Pancreas (tissue), 10 donors: ENCODE measurements around the gene NKX1-1. TPM values are rescaled to one million over a fixed set of nuclear protein-coding genes. Genes with fewer than 3 reads are reported as not detected.

Experiments
- ATAC-seq, 4 donors: fragments of 200-7000 bp; cut with Tn5 transposase; one replicate each; pipeline versions ENCODE4 v1.8.0 to v1.9.1; 2020; ENCODE audit warnings: mild to moderate bottlenecking in 4 of 4, moderate library complexity in 4 of 4
- DNase-seq, 6 donors: peaks; one replicate each; pipeline ENCODE4 v3.0.0-alpha.2; 2020
- FAIRE-seq: peaks from 2 replicates; lab custom pipeline; 2012; peaks lifted over from hg19 to GRCh38; lab: Jason Lieb, UNC
- H3K27ac ChIP-seq, 4 donors: fragments of 200-600 bp; sonication (generic); 1 replicate in 3 of 4; 2 replicates in 1 of 4; pipeline versions ENCODE4 v1.5.0 to v1.8.0; 2020
- H3K27me3 ChIP-seq, 4 donors: fragments of 200-600 bp; one replicate each; pipeline ENCODE4 v1.8.0; 2021
- H3K36me3 ChIP-seq, 3 donors: fragments of 200-600 bp; sonication (generic) in 1 of 3; one replicate each; pipeline versions ENCODE4 v1.5.0 to v1.8.0; 2020 to 2021
- H3K4me1 ChIP-seq, 3 donors: fragments of 200-600 bp; one replicate each; pipeline ENCODE4 v1.8.0; 2021
- H3K4me3 ChIP-seq, 4 donors: fragments of 200-600 bp; sonication (generic) in 2 of 4; one replicate each; pipeline versions ENCODE4 v1.5.0 to v1.8.0; 2020 to 2021
- H3K9me3 ChIP-seq, 4 donors: fragments of 200-600 bp; one replicate each; pipeline ENCODE4 v1.8.0; 2021
- CTCF ChIP-seq, 4 donors: fragments of 200-600 bp; sonication (generic) in 3 of 4; IDR thresholded peaks; one replicate each; pipeline versions ENCODE4 v1.5.0 to v1.8.0; 2021; ENCODE audit warnings: antibody characterized with exemption in 4 of 4
- whole genome bisulfite sequencing, 2 donors: extraction: QIAGEN DNeasy Blood & Tissue Kit; methylation state at CpG; one replicate each; pipeline ENCODE4 v1.1.7; 2013; 5-methylcytosine and 5-hydroxymethylcytosine counted together
- intact Hi-C, 3 donors: fragments of 100-400 bp; cut with DNase I; formaldehyde crosslinking; loops; one replicate each; pipeline versions ENCODE4 v1.11.1 to v1.14.2; 2022
- polyA plus RNA-seq, 2 donors: library from polyadenylated mRNA; stranded (reverse); fragments of 200-250 nt; gene quantifications; one replicate each; pipeline ENCODE4 v1.2.3, GENCODE V29; 2013
- total RNA-seq, 6 donors: library from RNA; stranded (reverse); fragmentation: NEBNext Ultra II Directional in 4 of 6; extraction: Animal tissue kit (Norgen Biotek cat#: 25700) in 4 of 6; gene quantifications; one replicate each; pipeline versions ENCODE4 v1.2.1 to v1.2.4, GENCODE V29; 2021 to 2023
- donor health status: healthy with polysubstance abuse.
- donor health status: DM: no; HTN: no; CAD: no; lungs with moderate emphysema.
- donor health status: DM: no; HTN: no; CAD: no.
- donor health status: control.
- donor health status: control.
- donor health status: Bipolar disorder and iron deficiency.
- donor health status: DM: yes; HTN: yes; CAD: no.
- donor health status: DM: no; HTN: no; CAD: no.
- donor health status: DM: no; HTN: no; CAD: no.
- donor health status: DM: yes; HTN: yes; CAD: no.

NKX1-1 gene
- total and polyA plus RNA-seq, 8 donors, result not detected

- Histone ChIP-seq H3K9me3 (no peaks in the 10 kb centered on the region), H3K36me3 (peaks cover 0 to 2% (median 0%) of the 10 kb centered on the region in 3 donors), H3K4me3 (no peak overlapping the region), H3K27ac (no peak overlapping the region), H3K27me3 (no peaks in the 10 kb centered on the region), H3K4me1 (no peaks in the 10 kb centered on the region)
- DNase-seq, result peak in 3 of 6 donors; percentile 42 to 68 (median 53)
- FAIRE-seq, result no peak
- no peak for TF ChIP-seq CTCF (IDR thresholded peaks at IDR 0.05)
- intact Hi-C loops, result no loop called here
- 79 to 87% methylated on average over 29 of the region's 29 CpGs for WGBS, 2 donors
- peak; percentile 10 to 42 (median 36) for ATAC-seq
Measured at GRCh38 chr4:1370321-1371124, 35.7 kb downstream of the NKX1-1 start.

DNA sequence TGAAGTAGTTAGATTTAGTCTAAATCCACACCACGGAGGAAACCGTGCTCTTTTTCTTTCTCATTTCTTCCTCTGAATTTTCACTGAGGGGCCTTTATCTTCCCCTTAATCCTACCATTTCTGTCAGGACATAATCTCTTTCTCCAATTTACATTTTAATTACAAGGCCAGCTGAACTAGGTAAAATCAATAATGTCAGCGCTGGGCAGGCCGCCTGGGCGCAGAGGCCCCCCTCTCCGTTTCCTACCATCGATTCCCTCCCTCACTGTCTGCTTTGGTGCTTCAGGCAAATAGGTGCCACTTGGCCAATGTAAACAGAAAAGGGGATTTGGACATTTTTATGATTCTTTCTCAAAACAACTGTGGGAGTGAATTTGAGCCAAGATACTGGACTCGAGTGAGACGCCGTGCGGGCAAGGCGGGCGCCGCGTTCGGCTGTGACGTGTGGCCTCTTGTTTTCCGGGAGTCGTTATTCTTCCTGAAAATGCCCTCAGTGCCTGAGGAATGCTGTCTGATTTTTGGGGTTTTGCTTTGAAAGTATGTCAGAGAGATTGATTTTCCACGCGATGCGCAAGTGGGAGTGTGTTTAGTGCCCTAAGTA, 36.7 kb downstream of the NKX1-1 start:
- Histone ChIP-seq H3K9me3 (no peaks in the 10 kb centered on the region), H3K4me1 (no peaks in the 10 kb centered on the region), H3K27ac (peak overlapping the region in 2 of 4 donors; percentile 0 to 22), H3K36me3 (no peaks in the 10 kb centered on the region), H3K27me3 (no peaks in the 10 kb centered on the region), H3K4me3 (peak overlapping the region in 1 of 4 donors; percentile 3)
- intact Hi-C loops, result no loop called here
- TF ChIP-seq CTCF (IDR thresholded peaks at IDR 0.05), result no peak
- ATAC-seq, result peak; percentile 27 to 67 (median 40)
- peak in 1 of 6 donors; percentile 47 for DNase-seq
- WGBS, 2 donors, result 62 to 63% methylated on average over 22 of the region's 22 CpGs
- no peak for FAIRE-seq

DNA sequence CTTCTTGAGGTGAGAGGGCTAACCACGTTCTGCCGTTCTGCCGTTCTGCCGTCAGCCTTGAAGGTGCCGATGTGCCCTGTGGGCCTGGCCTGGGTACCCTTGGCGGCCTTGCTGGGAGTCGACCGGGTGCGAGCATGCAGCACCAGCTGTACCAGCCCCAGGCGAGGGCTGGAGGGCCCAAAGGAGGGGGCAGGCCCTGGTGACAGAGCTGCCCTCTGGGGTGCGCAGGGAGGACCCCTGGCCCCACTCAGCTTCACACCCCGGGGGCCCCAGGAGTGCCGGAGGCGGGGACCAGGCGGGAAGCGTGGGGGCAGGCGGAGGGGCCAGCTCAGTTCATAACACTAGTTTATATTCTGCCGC, 37.2 kb downstream of the NKX1-1 start:
- WGBS, 2 donors, result 69 to 75% methylated on average over 18 of the region's 18 CpGs
- intact Hi-C loops, result no loop called here
- ATAC-seq (peak in 3 of 4 donors; percentile 5 to 25 (median 9)), FAIRE-seq (no peak), DNase-seq (peak in 1 of 6 donors; percentile 76)
- Histone ChIP-seq H3K4me1 (no peaks in the 10 kb centered on the region), H3K9me3 (no peaks in the 10 kb centered on the region), H3K36me3 (no peaks in the 10 kb centered on the region), H3K4me3 (no peak overlapping the region), H3K27ac (peak overlapping the region in 2 of 4 donors; percentile 0 to 22), H3K27me3 (no peaks in the 10 kb centered on the region)
- no peak for TF ChIP-seq CTCF (IDR thresholded peaks at IDR 0.05)

DNA sequence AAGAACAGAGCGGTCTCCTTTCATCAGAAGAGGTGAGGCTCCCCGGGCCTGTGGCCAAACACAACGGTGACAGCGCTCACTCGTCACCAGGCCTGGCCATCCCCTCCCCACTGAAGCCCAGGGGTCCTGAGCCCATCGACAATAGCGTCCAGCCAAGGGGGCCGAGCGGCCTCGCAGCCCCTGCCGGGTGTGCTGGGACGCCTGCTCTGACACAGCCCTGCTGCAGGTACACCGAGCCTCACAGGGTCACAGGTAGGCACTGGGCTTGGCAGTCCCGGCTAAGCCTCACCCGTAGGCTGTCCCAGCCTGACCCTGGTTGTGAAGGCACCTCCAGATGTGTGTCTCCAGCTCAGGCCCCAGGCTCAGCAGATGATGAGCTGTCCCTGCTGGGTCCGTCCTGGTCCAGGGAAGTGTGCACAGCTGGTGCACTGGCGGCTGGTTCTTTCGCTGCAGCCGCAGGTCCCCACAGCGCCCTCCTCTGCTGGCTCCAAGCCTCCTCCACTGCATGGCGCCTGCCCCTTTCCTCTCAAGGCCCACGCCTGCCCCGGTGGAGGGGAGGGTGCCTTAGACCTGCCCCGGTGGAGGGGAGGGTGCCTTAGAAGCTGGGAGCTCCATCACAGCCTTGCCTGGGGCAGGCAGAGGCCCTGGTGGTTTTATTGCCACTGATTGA, 37.7 kb downstream of the NKX1-1 start:
- Histone ChIP-seq H3K9me3 (no peaks in the 10 kb centered on the region), H3K27ac (no peak overlapping the region), H3K4me3 (no peak overlapping the region), H3K4me1 (no peaks in the 10 kb centered on the region), H3K27me3 (no peaks in the 10 kb centered on the region), H3K36me3 (no peaks in the 10 kb centered on the region)
- ATAC-seq, result peak in 3 of 4 donors; percentile 7 to 22 (median 13)
- TF ChIP-seq CTCF (IDR thresholded peaks at IDR 0.05), result no peak
- intact Hi-C loops, result no loop called here
- 92% methylated on average over 24 of the region's 24 CpGs for WGBS, 2 donors
- DNase-seq, result peak in 3 of 6 donors; percentile 0 to 66 (median 56)
- FAIRE-seq, result no peak
